HG02938 (cell line): ENCODE data around the gene PRPS2.

Experiments
- ATAC-seq: cut with Tn5 transposase; IDR thresholded peaks from one replicate; pipeline ENCODE4 v1.9.1; 2021; ENCODE audit warnings: mild to moderate bottlenecking, moderate library complexity; ENCODE audit not compliant: unreplicated experiment

PRPS2 gene

GRCh38 chrX:12791257-12792228 is at the start of gene PRPS2:
PRPS2 (plus strand) TSS chrX:12791412; CDS start chrX:12791498, 86 bp downstream.
- peak; percentile 61 for ATAC-seq

- no peak for ATAC-seq
These were observed 49.8 kb upstream of the PRPS2 start for GRCh38 chrX:12741416-12741815.

- ATAC-seq: no peak
These were observed 43.8 kb upstream of the PRPS2 start for GRCh38 chrX:12747433-12747832.

GRCh38 chrX:12751887-12752286 is 39.3 kb upstream of the PRPS2 start:
- ATAC-seq: no peak

- no peak for ATAC-seq
These were observed 37.8 kb upstream of the PRPS2 start for GRCh38 chrX:12753366-12753765.

GRCh38 chrX:12758291-12758690 is 32.9 kb upstream of the PRPS2 start:
- no peak for ATAC-seq

- no peak for ATAC-seq
These were observed 23.4 kb upstream of the PRPS2 start for GRCh38 chrX:12767856-12768255.

- no peak for ATAC-seq
These were observed 22.7 kb upstream of the PRPS2 start for GRCh38 chrX:12768491-12768890.

- no peak for ATAC-seq
These were observed 20.8 kb upstream of the PRPS2 start for GRCh38 chrX:12770440-12770839.

GRCh38 chrX:12771445-12772069 is 19.7 kb upstream of the PRPS2 start:
- ATAC-seq: peak; percentile 94

GRCh38 chrX:12777670-12778069 is 13.5 kb upstream of the PRPS2 start:
- ATAC-seq: no peak

GRCh38 chrX:12779534-12779933 is 11.7 kb upstream of the PRPS2 start:
- ATAC-seq: no peak

- ATAC-seq: no peak
These were observed 2.6 kb upstream of the PRPS2 start for GRCh38 chrX:12788645-12789044.

GRCh38 chrX:12789976-12790375 is 1.2 kb upstream of the PRPS2 start:
- ATAC-seq: no peak

- ATAC-seq: peak; percentile 31
These were observed 341 bp upstream of the PRPS2 start for GRCh38 chrX:12790885-12791256.

GRCh38 chrX:12792711-12793110 is 1.5 kb downstream of the PRPS2 start:
- ATAC-seq: no peak

- no peak for ATAC-seq
These were observed 3.4 kb downstream of the PRPS2 start for GRCh38 chrX:12794654-12795053.

- no peak for ATAC-seq
These were observed 7.4 kb downstream of the PRPS2 start for GRCh38 chrX:12798601-12799000.

GRCh38 chrX:12799118-12799517 is 7.9 kb downstream of the PRPS2 start:
- no peak for ATAC-seq

GRCh38 chrX:12802741-12803140 is 11.5 kb downstream of the PRPS2 start:
- no peak for ATAC-seq

- no peak for ATAC-seq
These were observed 13.4 kb downstream of the PRPS2 start for GRCh38 chrX:12804655-12805054.

- no peak for ATAC-seq
These were observed 14.1 kb downstream of the PRPS2 start for GRCh38 chrX:12805333-12805732.
